Right ventricle myocardium superior (tissue), 1 donor: ENCODE data around the gene IL34. TPM values are rescaled to one million over a fixed set of nuclear protein-coding genes. Genes with fewer than 3 reads are reported as not detected.
A peak's percentile ranks its signal among the peaks of the same experiment; 100 is the strongest.

ENCODE experiments used
- ATAC-seq: fragments of 200-7000 bp; cut with Tn5 transposase; one replicate; pipeline ENCODE4 v1.9.1; 2020; ENCODE audit warnings: mild to moderate bottlenecking; ENCODE audit not compliant: poor library complexity
- DNase-seq: peaks from one replicate; pipeline ENCODE4 v3.0.0-alpha.2; 2020
- intact Hi-C: fragments of 100-400 bp; cut with DNase I; formaldehyde crosslinking; loops from one replicate; pipeline ENCODE4 v1.11.2; 2022
- total RNA-seq: library from RNA; stranded (reverse); fragmentation: NEBNext Ultra II Directional; extraction: Animal tissue kit (Norgen Biotek cat#: 25700); gene quantifications from one replicate; pipeline ENCODE4 v1.2.1, GENCODE V29; 2021
- donor health status: DM: no; HTN: yes; CAD: no; lungs with severe emphysema.

Gene IL34
- total RNA-seq, 1 donor from 2014 or later = 1.6 TPM

- DNase-seq = no peak
- peak; percentile 6 for ATAC-seq
- intact Hi-C loops = loop anchor here (5.0 to 10.0 kb wide), 2 partner anchors 126 to 279 kb away; no protein-coding TSS in a partner anchor
Observed at GRCh38 chr16:70653406-70653805, 7.0 kb downstream of the IL34 start.

GRCh38 chr16:70653809-70654771 is 7.7 kb downstream of the IL34 start:
- peak; percentile 88 for ATAC-seq
- intact Hi-C loops = loop anchor here (5.0 to 10.0 kb wide), 2 partner anchors 127 to 279 kb away; no protein-coding TSS in a partner anchor
- peak; percentile 72 for DNase-seq

- ATAC-seq (no peak), DNase-seq (no peak)
- intact Hi-C loops = loop anchor here (10.0 kb wide), 1 partner anchor 281 kb away; no protein-coding TSS in a partner anchor
Observed at GRCh38 chr16:70656065-70656711, 9.8 kb downstream of the IL34 start.

GRCh38 chr16:70656712-70657263 is 10.4 kb downstream of the IL34 start:
- intact Hi-C loops = loop anchor here (10.0 kb wide), 1 partner anchor 282 kb away; no protein-coding TSS in a partner anchor
- no peak for ATAC-seq
- DNase-seq = no peak

- intact Hi-C loops = loop anchor here (10.0 kb wide), 1 partner anchor 283 kb away; no protein-coding TSS in a partner anchor
- ATAC-seq = no peak
Observed at GRCh38 chr16:70657956-70658355, 11.6 kb downstream of the IL34 start.

GRCh38 chr16:70658921-70659320 is 12.6 kb downstream of the IL34 start:
- intact Hi-C loops = loop anchor here (10.0 kb wide), 1 partner anchor 284 kb away; no protein-coding TSS in a partner anchor

More at GRCh38 chr16:70657956-70658355, 11.6 kb downstream of the IL34 start:
- DNase-seq = no peak

GRCh38 chr16:70659546-70659945 is 13.2 kb downstream of the IL34 start:
- DNase-seq = no peak
- intact Hi-C loops = loop anchor here (10.0 kb wide), 1 partner anchor 285 kb away; no protein-coding TSS in a partner anchor
- ATAC-seq = no peak

More at GRCh38 chr16:70658921-70659320, 12.6 kb downstream of the IL34 start:
- no peak for DNase-seq
- ATAC-seq = no peak

GRCh38 chr16:70659953-70660671 is 13.8 kb downstream of the IL34 start:
- no peak for ATAC-seq
- intact Hi-C loops = loop anchor here (10.0 kb wide), 1 partner anchor 285 kb away; no protein-coding TSS in a partner anchor
- no peak for DNase-seq

- no peak for DNase-seq
- peak; percentile 3 for ATAC-seq
- intact Hi-C loops = no loop called here
Observed at GRCh38 chr16:70660672-70661350, 14.5 kb downstream of the IL34 start.

GRCh38 chr16:70661534-70661917 is 15.2 kb downstream of the IL34 start:
- DNase-seq = no peak
- ATAC-seq = no peak
- intact Hi-C loops = no loop called here

- no peak for DNase-seq
- ATAC-seq = peak; percentile 15
- intact Hi-C loops = no loop called here
Observed at GRCh38 chr16:70661918-70662641, 15.7 kb downstream of the IL34 start.

- intact Hi-C loops = no loop called here
- ATAC-seq (no peak), DNase-seq (no peak)
Observed at GRCh38 chr16:70662991-70663523, 16.7 kb downstream of the IL34 start.

- DNase-seq = no peak
- intact Hi-C loops = no loop called here
- ATAC-seq = no peak
Observed at GRCh38 chr16:70663524-70664324, 17.4 kb downstream of the IL34 start.

- ATAC-seq = no peak
- DNase-seq = no peak
- intact Hi-C loops = no loop called here
Observed at GRCh38 chr16:70664325-70665112, 18.2 kb downstream of the IL34 start.

- DNase-seq (no peak), ATAC-seq (no peak)
- intact Hi-C loops = no loop called here
Observed at GRCh38 chr16:70665113-70665694, 18.8 kb downstream of the IL34 start.
